Right forelimb (tissue), 1 donor: Measurements from ENCODE around the gene ZFPM1.

Experiments
- DNase-seq: peaks from one replicate; pipeline ENCODE4 v3.0.0-alpha.2; 2018

ZFPM1 gene

DNA sequence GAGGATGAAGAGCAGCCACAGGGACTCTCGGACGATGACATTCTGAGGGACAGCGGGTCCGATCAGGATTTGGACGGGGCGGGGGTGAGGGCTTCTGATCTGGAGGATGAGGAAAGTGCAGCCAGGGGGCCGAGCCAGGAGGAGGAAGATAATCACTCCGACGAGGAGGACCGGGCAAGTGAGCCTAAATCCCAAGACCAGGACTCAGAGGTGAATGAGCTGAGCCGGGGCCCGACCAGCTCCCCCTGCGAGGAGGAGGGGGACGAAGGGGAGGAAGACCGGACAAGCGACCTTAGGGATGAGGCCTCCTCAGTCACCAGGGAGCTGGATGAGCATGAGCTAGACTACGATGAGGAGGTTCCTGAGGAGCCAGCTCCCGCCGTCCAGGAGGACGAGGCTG lies 124.1 kb downstream of the ZFPM1 start:
- no peak for DNase-seq

DNA sequence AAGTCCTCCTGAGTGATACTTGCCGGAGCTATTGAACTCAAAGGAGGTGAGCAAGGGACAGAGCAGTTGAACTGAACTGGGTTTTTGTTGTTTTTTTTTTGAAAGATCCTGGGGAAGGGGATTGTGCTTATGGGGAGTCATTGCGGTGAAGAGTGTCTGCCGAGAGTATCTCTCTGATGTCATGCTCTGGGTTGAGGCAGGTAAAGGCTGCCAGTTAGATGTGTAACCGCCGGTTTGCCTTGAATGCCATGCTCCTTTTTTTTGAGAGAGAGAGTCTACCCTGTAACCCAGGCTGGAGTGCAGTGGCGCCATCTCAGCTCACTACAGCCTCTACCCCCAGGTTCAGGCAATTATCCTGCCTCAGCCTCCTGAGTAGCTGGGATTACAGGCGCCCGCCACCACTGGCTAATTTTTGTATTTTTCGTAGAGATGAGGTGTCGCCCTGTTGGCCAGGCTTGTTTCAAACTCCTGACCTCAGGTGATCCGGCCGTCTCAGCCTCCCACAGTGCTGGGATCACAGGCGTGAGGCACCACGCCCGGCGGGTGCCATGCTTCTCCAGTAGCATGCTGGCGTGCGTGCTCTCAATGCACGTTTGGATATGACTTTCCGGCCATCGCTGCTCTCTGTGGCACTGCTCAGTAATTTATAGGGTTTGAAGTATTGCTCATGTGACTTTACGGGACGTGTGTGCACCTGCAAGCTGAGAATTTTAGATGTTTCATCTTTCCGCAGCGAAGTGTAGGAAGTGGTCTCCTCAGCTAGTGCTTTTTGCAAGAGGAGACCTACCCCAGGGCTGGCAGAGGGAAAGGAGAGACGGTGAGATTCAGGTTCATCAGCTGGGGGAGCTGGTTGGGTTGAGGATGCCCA lies 125.6 kb downstream of the ZFPM1 start:
- no peak for DNase-seq

DNA sequence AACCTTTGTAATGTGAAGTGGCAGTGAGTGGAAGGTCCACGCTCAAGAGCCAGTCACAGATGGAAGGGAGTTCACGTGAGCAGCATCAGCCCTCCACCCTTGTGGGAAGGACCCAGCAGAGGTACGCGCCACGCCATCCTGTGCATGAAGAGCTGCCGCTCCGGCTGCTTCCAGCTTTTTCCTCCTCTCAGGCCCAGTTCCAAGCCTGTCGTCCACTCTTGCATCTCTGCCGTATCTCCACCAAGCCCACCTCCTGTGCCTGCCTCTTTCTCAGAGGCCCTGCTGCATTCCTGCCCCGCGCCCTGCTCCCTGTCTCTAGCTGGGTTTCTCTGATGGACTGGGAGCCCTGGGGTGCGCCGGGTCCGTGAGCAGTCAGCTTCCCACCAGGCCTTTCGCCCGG lies 127.3 kb downstream of the ZFPM1 start:
- DNase-seq, result no peak

DNA sequence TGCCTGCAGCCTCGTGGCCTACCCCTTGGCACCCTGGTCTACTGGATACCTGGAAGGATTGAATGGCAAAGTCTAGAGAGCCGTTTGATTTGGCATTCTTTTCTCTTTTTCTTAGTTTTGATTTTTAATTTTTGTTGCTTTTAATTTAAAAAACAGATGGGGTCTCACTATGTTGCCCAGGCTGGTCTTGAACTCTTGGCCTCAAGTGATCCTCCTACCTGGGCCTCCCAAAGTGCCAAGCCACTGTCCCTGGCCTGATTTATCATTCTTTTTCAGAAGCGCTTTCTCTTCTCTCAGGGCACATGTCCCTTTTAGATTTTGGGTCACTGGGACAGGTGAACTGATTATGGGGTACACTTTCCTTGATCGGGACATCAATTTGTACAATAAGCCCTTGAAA lies 128.0 kb downstream of the ZFPM1 start:
- DNase-seq, result no peak

DNA sequence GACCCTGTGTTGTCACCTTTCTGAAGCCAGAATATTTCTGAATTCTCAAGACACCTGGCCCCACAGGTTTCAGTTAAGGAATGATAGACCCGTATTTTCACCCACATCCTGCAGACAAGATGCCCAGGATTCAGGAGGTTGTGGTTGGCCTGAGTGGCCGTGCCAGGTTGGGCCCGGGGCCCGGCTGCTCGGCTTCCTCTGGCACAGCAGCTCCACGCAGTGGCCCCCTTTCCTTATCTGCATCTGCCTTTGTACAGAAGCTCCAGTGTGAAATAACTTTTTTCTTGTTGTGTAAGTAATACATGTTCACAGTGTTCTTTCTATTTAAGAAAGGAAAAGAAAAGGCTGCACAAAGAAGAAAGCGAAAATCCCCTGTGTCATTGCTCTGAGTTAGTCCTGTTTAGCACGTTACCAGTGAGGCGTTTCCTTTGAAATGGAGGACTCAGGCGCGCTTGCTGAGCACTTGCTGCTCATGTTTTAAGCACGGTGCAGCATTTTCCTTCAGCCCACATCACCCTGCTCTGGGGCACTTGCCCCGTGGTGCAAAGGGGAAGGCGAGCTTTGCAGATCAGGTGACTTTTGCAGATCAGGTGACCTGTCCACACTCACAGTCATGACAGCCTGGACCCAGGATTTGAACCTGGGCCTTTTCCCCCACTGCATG lies 130.0 kb downstream of the ZFPM1 start:
- no peak for DNase-seq

DNA sequence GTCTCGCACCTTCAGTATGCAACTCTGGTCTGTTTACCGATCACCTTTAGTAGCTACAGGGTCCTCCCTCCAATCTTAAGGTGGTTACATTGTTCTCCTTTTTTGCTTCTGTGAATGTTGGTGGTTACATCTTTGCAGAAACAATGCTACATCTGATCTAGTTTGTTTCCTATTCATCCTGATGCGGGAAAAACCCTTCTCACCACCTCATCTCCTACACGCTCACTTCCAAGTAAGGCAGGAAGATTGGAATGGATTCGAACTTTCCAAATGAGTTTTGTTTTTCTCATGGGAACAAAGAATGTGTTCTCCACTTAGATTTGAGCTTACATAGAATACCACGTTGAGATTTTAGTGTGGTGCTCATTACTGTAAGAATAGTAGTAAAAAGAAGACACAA lies 131.6 kb downstream of the ZFPM1 start:
- no peak for DNase-seq

DNA sequence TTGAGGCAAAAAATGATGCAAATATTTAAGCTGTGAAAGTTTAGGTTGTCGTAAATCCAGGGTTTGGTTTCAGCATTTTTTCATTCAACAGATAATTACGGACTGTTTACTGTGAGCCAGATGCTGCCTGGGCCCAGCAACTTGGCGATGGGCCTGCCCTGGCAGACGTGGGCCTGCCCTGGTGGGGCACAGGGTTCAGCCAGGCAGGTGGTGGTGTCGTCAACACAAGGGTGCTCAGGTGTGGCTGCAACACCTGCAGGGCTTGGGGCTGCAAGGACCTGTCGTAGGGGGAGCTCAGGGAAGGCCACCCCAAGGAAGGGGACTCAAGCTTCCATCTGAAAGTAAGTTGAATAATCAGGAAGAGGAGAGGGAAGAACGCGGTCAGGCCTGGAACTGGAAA lies 132.2 kb downstream of the ZFPM1 start:
- DNase-seq, result no peak

DNA sequence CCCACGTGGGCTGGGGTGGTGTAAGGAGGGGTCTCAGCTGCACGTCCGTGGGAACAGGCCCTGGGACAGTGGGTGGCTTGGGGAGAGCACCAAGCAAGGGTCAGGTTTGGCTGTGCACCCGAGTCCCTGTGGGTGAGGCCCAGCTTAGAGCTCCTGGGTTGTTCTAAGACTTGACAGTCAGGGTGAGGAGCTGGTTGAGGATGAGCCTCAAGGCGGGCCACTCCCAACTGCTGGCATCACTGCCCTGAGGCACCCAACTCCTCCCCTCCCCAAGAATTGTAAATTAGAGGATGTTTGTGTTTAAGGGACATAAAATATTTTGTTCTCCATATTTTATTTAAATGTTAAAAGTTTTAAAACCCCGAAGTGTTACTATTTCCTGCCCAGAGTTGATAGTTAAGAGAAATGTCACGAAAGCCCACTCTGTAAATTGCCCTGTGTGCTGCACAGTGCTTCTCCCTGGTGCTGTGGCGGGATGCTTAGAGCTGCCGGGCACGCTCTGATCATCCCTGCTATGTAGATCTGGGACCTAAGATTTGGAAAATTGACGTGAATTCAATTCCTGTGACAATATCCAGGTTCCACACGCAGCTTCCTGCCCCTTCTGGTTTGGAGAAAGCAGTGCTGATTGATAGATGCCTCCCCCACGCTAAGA lies 133.0 kb downstream of the ZFPM1 start:
- no peak for DNase-seq
